Lower leg skin (tissue), 3 donors: ENCODE data around the gene MVD.

Experiments used
- POLR2A ChIP-seq, 2 donors: fragments of 450-650 bp; IDR thresholded peaks; one replicate each; pipeline ENCODE4 v1.6.1; 2016 to 2017; ENCODE audit warnings: antibody characterized with exemption in 2 of 2, mild to moderate bottlenecking in 1 of 2, moderate library complexity in 1 of 2
- TF ChIP-seq, protein P1 (sequence below), 3 donors: fragments of 450-650 bp; IDR thresholded peaks; one replicate each; pipeline ENCODE4 v1.5.1; 2016; ENCODE audit warnings: antibody characterized with exemption in 3 of 3, mild to moderate bottlenecking in 3 of 3, moderate library complexity in 2 of 3

DNA sequence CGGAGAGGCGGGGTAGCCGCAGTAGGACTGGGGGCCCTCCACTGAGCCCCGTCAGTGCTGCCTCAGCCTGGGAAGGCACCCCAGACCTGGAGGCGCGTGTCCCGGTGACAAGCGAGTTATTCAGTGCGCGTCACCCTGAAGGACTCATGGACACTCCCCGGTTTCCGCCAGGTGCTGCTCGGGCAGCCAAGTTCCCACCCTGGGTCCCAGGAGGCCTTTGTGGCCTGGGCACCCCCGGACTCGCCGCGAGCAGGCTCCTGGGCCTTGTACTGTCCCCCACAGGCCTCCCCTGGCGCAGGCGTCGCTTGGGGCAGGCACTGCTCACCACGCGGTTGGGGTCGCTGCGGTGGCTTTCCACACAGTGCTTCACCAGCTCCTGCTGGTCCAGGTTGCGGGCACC is 35.8 kb upstream of the MVD start:
- TF ChIP-seq, protein P1, sequence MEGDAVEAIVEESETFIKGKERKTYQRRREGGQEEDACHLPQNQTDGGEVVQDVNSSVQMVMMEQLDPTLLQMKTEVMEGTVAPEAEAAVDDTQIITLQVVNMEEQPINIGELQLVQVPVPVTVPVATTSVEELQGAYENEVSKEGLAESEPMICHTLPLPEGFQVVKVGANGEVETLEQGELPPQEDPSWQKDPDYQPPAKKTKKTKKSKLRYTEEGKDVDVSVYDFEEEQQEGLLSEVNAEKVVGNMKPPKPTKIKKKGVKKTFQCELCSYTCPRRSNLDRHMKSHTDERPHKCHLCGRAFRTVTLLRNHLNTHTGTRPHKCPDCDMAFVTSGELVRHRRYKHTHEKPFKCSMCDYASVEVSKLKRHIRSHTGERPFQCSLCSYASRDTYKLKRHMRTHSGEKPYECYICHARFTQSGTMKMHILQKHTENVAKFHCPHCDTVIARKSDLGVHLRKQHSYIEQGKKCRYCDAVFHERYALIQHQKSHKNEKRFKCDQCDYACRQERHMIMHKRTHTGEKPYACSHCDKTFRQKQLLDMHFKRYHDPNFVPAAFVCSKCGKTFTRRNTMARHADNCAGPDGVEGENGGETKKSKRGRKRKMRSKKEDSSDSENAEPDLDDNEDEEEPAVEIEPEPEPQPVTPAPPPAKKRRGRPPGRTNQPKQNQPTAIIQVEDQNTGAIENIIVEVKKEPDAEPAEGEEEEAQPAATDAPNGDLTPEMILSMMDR (IDR thresholded peaks at IDR 0.05): no peak
- no peak for TF ChIP-seq POLR2A (IDR thresholded peaks at IDR 0.05)
